GM12865 (cell line): ENCODE data around the gene ADGRE2.
"Not testable (repeated sequence)": the region's sequence is repeated elsewhere in the genome, so short reads cannot be mapped to it uniquely, and the experiment has no call there.

Experiments
- DNase-seq: peaks from one replicate; pipeline ENCODE4 v3.0.0; 2010; ENCODE audit warnings: low read depth
- H3K4me3 ChIP-seq: 2 replicates; pipeline ENCODE4 v1.5.1; 2011; ENCODE audit warnings: mild to moderate bottlenecking, low read depth, low read length, control low read depth
- CTCF ChIP-seq: IDR thresholded peaks from 2 replicates; pipeline ENCODE4 v1.5.1; 2011; ENCODE audit warnings: low read length, control low read depth, low read depth, inconsistent platforms; ENCODE audit not compliant: insufficient read depth; ENCODE audit errors: missing control alignments

ADGRE2 gene

GRCh38 chr19:14782626-14783409, 4.5 kb upstream of the ADGRE2 start:
- no peak for TF ChIP-seq CTCF
- H3K4me3 ChIP-seq: no peak overlapping the region
- DNase-seq: no peak

- not testable (repeated sequence) for H3K4me3 ChIP-seq, DNase-seq
Measured at GRCh38 chr19:14781713-14782536, 3.6 kb upstream of the ADGRE2 start.

- H3K4me3 ChIP-seq, DNase-seq: not testable (repeated sequence)
Measured at GRCh38 chr19:14780622-14781225, 2.4 kb upstream of the ADGRE2 start.

GRCh38 chr19:14779151-14779550, 791 bp upstream of the ADGRE2 start:
- no peak for TF ChIP-seq CTCF
- no peak for DNase-seq
- no peak overlapping the region for H3K4me3 ChIP-seq

- not testable (repeated sequence) for H3K4me3 ChIP-seq
Measured at GRCh38 chr19:14777645-14778044, 715 bp downstream of the ADGRE2 start.

GRCh38 chr19:14775869-14776586, 2.3 kb downstream of the ADGRE2 start:
- H3K4me3 ChIP-seq: peak overlapping the region; percentile 8
- TF ChIP-seq CTCF: no peak
- DNase-seq: peak; percentile 69

More at GRCh38 chr19:14777645-14778044, 715 bp downstream of the ADGRE2 start:
- DNase-seq: not testable (repeated sequence)

- DNase-seq: not testable (repeated sequence)
- peak overlapping the region; percentile 8 for H3K4me3 ChIP-seq
Measured at GRCh38 chr19:14775326-14775725, 3.0 kb downstream of the ADGRE2 start.

- no peak for DNase-seq
- TF ChIP-seq CTCF: no peak
- no peak overlapping the region for H3K4me3 ChIP-seq
Measured at GRCh38 chr19:14774373-14774772, 4.0 kb downstream of the ADGRE2 start.

GRCh38 chr19:14773722-14774121, 4.6 kb downstream of the ADGRE2 start:
- not testable (repeated sequence) for H3K4me3 ChIP-seq, DNase-seq
